Panc1 (cell line): Measurements from ENCODE around the gene DIP2C.

Experiments
- POLR2AphosphoS5 ChIP-seq: IDR thresholded peaks from 2 replicates; pipeline ENCODE4 v1.6.1; 2012; ENCODE audit warnings: mild to moderate bottlenecking, low read depth, low read length, moderate library complexity
- SIN3A ChIP-seq: IDR thresholded peaks from 2 replicates; pipeline ENCODE4 v1.6.1; 2012; ENCODE audit warnings: low read depth, mild to moderate bottlenecking, low read length, moderate library complexity, borderline replicate concordance; ENCODE audit not compliant: insufficient read depth
- TF ChIP-seq, protein P1 (sequence below): fragments of 450-650 bp; IDR thresholded peaks from 2 replicates; pipeline ENCODE4 v1.5.1; 2017; ENCODE audit warnings: mild to moderate bottlenecking

DNA sequence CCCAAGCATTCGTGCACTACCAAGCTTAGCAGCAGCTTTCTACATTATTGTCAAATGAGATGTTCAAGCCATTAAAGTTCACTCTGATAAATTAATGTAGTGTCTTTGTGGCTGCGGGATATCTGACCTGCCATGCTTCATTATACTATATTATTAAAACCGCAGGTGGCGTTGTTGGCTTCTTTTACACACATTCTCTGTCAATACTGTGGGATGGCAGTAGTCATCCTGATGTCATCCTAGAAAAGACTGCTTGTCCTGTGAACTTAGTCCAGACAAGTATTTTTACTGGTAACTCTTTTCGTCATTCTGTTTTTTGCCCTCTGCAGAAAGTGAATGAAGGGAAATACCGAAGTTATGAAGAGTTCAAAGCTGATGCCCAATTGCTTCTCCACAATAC is 450.4 kb downstream of the DIP2C start:
- TF ChIP-seq POLR2AphosphoS5 (no peak), SIN3A (no peak)
- TF ChIP-seq, protein P1, sequence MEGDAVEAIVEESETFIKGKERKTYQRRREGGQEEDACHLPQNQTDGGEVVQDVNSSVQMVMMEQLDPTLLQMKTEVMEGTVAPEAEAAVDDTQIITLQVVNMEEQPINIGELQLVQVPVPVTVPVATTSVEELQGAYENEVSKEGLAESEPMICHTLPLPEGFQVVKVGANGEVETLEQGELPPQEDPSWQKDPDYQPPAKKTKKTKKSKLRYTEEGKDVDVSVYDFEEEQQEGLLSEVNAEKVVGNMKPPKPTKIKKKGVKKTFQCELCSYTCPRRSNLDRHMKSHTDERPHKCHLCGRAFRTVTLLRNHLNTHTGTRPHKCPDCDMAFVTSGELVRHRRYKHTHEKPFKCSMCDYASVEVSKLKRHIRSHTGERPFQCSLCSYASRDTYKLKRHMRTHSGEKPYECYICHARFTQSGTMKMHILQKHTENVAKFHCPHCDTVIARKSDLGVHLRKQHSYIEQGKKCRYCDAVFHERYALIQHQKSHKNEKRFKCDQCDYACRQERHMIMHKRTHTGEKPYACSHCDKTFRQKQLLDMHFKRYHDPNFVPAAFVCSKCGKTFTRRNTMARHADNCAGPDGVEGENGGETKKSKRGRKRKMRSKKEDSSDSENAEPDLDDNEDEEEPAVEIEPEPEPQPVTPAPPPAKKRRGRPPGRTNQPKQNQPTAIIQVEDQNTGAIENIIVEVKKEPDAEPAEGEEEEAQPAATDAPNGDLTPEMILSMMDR: no peak; the same call in 1 of the 2 replicates
